ENCODE results near the gene DDHD1.
A peak's percentile ranks its signal among the peaks of the same experiment; 100 is the strongest.

DNA sequence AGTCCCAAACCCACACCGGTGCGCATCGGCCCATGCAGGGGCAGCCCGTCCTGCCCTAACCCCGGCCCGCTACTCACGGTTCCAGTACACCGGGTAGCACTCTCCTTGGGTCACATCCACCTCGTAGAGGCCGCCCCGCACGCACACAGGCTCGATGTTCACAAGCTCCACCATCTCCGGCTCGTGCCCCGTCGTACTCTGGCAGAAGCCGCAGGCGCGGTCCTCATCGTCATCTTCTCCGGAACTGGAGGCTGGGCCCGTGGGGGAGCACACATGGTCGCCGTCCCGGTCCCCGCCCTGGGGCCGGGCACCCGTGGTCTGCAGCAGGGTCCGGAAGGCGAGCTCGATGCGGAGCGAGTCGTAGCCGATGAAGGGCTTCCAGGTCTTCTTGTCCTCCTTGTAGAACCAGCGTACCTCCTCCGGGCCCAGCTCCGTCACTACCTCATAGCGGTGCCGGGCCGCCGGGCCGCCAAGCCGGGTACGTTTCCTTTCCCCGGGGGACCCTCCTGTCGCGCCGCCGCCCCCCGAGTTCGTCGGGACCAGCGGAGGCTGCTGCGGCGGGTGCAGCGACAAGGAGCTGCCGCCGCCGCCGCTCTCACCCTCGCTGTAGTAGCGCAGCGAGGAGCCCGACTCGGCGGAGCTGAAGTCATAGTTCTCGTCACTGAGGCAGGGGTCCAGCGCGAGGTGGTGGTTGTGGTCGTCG, 788 bp downstream of the DDHD1 start:
- TF ChIP-seq, protein P1, sequence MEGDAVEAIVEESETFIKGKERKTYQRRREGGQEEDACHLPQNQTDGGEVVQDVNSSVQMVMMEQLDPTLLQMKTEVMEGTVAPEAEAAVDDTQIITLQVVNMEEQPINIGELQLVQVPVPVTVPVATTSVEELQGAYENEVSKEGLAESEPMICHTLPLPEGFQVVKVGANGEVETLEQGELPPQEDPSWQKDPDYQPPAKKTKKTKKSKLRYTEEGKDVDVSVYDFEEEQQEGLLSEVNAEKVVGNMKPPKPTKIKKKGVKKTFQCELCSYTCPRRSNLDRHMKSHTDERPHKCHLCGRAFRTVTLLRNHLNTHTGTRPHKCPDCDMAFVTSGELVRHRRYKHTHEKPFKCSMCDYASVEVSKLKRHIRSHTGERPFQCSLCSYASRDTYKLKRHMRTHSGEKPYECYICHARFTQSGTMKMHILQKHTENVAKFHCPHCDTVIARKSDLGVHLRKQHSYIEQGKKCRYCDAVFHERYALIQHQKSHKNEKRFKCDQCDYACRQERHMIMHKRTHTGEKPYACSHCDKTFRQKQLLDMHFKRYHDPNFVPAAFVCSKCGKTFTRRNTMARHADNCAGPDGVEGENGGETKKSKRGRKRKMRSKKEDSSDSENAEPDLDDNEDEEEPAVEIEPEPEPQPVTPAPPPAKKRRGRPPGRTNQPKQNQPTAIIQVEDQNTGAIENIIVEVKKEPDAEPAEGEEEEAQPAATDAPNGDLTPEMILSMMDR (IDR thresholded peaks at IDR 0.05 in 8 of 11, conservative IDR thresholded peaks at IDR 0.05 in 3 of 11) = no peak
- TF ChIP-seq POLR2A (IDR thresholded peaks at IDR 0.05) (no peak), POLR2AphosphoS5 (IDR thresholded peaks at IDR 0.05) (peak; percentile 61 to 81 (median 72))
